Measurements from ENCODE around the gene QRICH1. TPM values are rescaled to one million over a fixed set of nuclear protein-coding genes. Genes with fewer than 3 reads are reported as not detected.
A peak's percentile ranks its signal among the peaks of the same experiment; 100 is the strongest.

Gene QRICH1
- total and polyA plus RNA-seq, 7 donors: 21.5 to 83.9 (median 52.8) TPM

- ATAC-seq (no peak), DNase-seq (no peak)
- WGBS, 3 donors: 73 to 81% (median 75%) methylated on average over 6 of the region's 6 CpGs
- Histone ChIP-seq H3K4me3 (no peak overlapping the region), H3K36me3 (ENCODE audit: insufficient read depth in 1 of 2, low read depth in 1 of 2) (peaks cover 3 to 51% of the 10 kb centered on the region in 2 donors), H3K27ac (no peak overlapping the region), H3K4me1 (peaks cover 55% of the 10 kb centered on the region), H3K9me3 (no peaks in the 10 kb centered on the region), H3K27me3 (ENCODE audit: insufficient read depth in 3 of 3, low read length in 2 of 3) (no peaks in the 10 kb centered on the region)
- TF ChIP-seq CTCF (IDR thresholded peaks at IDR 0.05): no peak
- intact Hi-C loops (cut with DNase I): no loop called here
These were observed 78.1 kb downstream of the QRICH1 start for GRCh38 chr3:49015765-49016164.

- intact Hi-C loops (cut with DNase I): no loop called here
- H3K27me3 ChIP-seq (ENCODE audit: insufficient read depth in 3 of 3, low read length in 2 of 3): no peaks in the 10 kb centered on the region
- peaks cover 3 to 51% of the 10 kb centered on the region in 2 donors for H3K36me3 ChIP-seq (ENCODE audit: insufficient read depth in 1 of 2, low read depth in 1 of 2)
- 78 to 90% (median 79%) methylated on average over 8 of the region's 8 CpGs for WGBS, 3 donors
- peaks cover 50% of the 10 kb centered on the region for H3K4me1 ChIP-seq
- ATAC-seq (no peak), DNase-seq (no peak)
- no peaks in the 10 kb centered on the region for H3K9me3 ChIP-seq
- H3K27ac ChIP-seq: no peak overlapping the region
- no peak overlapping the region for H3K4me3 ChIP-seq
- TF ChIP-seq CTCF (IDR thresholded peaks at IDR 0.05): no peak
These were observed 78.8 kb downstream of the QRICH1 start for GRCh38 chr3:49015072-49015471.

- ATAC-seq: peak; percentile 40 to 56 (median 44)
- intact Hi-C loops (cut with DNase I): no loop called here
- no peaks in the 10 kb centered on the region for H3K27me3 ChIP-seq (ENCODE audit: insufficient read depth in 3 of 3, low read length in 2 of 3)
- DNase-seq: peak in 1 of 2 donors; percentile 67
- no peak overlapping the region for H3K4me3 ChIP-seq
- peak; percentile 51 for TF ChIP-seq CTCF (IDR thresholded peaks at IDR 0.05)
- peak overlapping the region; percentile 69 for H3K27ac ChIP-seq
- peaks cover 3 to 55% of the 10 kb centered on the region in 2 donors for H3K36me3 ChIP-seq (ENCODE audit: insufficient read depth in 1 of 2, low read depth in 1 of 2)
- 68 to 73% (median 70%) methylated on average over 24 of the region's 24 CpGs for WGBS, 3 donors
- H3K9me3 ChIP-seq: no peaks in the 10 kb centered on the region
- H3K4me1 ChIP-seq: peaks cover 43% of the 10 kb centered on the region
These were observed 79.9 kb downstream of the QRICH1 start for GRCh38 chr3:49013738-49014660.

- Histone ChIP-seq H3K4me3 (peak overlapping the region; percentile 7), H3K9me3 (no peaks in the 10 kb centered on the region), H3K27me3 (ENCODE audit: insufficient read depth in 3 of 3, low read length in 2 of 3) (no peaks in the 10 kb centered on the region), H3K27ac (peak overlapping the region; percentile 69), H3K4me1 (peaks cover 45% of the 10 kb centered on the region), H3K36me3 (ENCODE audit: insufficient read depth in 1 of 2, low read depth in 1 of 2) (peaks cover 3 to 55% of the 10 kb centered on the region in 2 donors)
- ATAC-seq: peak in 3 of 4 donors; percentile 16 to 40 (median 25)
- DNase-seq: no peak
- 65 to 78% (median 69%) methylated on average over 19 of the region's 19 CpGs for WGBS, 3 donors
- intact Hi-C loops (cut with DNase I): no loop called here
- no peak for TF ChIP-seq CTCF (IDR thresholded peaks at IDR 0.05)
These were observed 80.6 kb downstream of the QRICH1 start for GRCh38 chr3:49013113-49013737.

All from psoas muscle (tissue), 8 donors.